GM19351 (cell line): ENCODE results near the gene TESPA1.
A peak's percentile ranks its signal among the peaks of the same experiment; 100 is the strongest.
"Not testable (repeated sequence)": the region's sequence is repeated elsewhere in the genome, so short reads cannot be mapped to it uniquely, and the experiment has no call there.

Source experiments
- ATAC-seq: cut with Tn5 transposase; IDR thresholded peaks from one replicate; pipeline ENCODE4 v1.9.1; 2021; ENCODE audit warnings: mild to moderate bottlenecking, moderate library complexity; ENCODE audit not compliant: unreplicated experiment

TESPA1 gene

DNA sequence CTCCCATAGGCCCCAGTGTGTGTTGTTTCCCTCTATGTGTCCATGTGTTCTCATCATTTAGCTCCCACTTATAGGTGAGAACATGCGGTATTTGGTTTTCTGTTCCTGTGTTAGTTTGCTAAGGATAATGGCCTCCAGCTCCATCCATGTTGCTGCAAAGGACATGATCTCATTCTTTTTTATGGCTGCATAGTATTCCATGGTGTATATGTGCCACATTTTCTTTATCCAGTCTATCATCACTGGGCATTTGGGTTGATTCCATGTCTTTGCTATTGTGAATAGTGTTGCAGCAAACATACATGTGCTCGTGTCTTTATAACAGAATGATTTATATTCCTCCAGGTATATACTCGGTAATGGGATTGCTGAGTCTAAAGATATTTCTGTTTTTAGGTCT is 2.2 kb upstream of the TESPA1 start:
- ATAC-seq = not testable (repeated sequence)

DNA sequence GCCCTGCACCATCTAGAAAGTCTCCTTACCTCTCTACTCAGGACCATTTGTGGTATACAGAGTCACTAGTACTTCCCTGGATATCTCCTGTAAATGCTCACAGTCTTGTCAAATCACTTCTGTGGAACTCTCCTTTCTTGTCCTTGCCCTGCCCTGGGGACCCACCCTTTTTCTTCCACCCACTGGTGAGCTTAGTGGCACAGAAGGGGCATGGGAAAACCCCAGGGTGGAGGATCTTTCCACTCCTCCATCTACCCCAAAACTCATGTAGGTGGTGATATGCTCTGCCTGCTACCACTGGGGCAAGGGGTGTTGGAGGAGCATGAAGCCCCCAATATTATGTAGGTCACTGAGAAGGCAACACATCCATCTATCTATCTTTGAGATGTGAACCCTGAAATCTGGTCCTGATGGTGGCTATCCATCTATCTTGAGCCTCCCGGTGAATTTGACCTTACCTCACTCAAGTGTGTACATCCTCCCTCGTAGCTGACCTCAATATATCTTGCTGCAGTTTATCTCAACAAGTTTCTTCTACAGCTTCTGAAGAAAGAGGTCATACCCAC is 943 bp downstream of the TESPA1 start:
- ATAC-seq = no peak

DNA sequence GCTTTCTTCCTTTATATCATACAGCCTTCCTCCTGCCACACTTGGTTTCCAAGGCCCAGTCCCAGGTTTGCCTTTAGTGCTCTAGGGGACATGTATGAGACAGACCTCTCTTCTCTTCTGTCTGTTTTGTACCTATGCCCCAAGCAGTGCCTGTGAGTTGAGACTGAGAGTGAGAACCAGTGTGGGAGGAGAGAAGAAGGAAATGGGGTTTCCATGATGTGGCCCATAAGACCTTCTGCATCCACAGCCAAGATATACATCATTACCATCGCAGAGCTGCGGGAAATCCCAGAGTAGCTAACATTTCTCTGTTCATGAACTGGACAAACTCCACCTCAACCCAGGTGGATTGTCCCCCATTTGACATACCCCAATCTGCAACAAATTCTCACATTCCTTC is 2.8 kb downstream of the TESPA1 start:
- peak; percentile 22 for ATAC-seq

DNA sequence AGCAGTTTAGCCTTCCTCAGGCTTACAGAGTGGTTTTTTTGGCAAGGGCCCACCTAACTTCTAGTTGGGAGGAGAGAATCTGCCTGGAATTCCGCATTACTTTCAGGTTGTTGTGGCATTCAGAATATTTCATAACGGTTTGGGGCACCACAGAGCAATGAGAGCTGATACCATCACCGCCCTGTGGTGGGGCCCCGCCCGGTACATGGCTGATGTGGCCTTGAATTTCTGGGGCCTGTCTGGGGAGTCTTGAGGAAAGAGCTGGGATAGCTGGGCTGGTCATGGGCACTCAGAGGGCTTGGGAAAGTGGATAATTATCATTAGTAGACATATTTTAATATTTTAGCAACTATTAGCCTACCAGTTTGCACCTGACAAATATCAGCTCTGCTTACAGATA is 4.2 kb downstream of the TESPA1 start:
- ATAC-seq = no peak

- no peak for ATAC-seq
Measured at GRCh38 chr12:54977857-54978256, 6.7 kb downstream of the TESPA1 start.

DNA sequence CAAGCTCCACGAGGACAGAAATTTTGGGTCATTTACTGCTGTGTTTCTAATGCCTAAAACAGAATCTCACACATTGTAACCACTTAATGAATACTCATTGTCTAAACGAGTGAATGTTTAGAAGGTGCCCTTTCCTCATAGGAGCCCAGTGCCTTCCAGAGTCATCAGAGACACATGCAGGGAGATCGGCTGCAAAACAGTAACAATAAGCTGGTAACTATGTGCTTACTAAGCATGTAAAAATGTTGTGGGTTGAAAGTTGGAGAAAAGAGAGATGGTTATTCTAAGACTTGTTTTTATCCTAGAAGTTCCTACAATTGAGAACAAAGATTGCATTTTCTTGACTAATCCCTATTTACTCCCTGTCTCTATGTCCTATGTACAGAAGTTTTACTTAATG is 7.4 kb downstream of the TESPA1 start:
- ATAC-seq = no peak

DNA sequence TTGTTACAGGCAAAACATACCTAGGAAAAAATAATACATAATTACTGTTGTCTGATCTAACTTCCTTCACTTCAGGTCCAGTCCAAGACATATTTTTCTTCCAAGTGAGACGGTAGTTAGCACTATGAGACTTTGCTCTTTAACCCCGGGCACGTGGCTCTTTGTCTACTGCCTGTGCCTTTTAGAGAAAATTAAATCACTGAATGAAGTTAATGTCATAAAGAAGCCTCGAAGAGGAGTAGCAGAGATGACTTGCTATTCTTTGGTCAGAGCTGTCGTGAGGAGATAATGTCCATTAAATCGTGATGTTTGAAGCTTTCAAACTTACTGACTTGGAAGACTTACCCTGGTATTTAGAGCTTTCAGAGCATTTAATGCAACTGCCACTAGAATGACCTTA is 8.7 kb downstream of the TESPA1 start:
- no peak for ATAC-seq

DNA sequence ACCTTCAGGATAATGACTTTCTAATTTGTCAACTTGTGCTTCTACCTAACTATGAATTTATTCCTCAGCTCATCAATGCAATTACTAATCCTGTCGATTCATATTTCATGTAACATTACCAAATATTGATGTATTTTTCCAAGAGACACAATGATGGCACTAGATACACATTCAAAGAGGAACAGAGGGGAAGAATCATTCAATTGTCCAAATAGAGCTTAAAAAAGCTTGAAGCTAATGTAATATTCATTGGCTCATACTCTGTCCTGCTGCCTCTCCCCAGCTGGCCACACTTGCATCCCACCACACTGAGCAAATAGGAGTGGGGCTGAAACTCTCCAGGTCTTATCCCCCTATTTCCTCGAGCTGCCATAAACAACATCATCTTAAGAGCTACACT is 9.3 kb downstream of the TESPA1 start:
- ATAC-seq = no peak

- ATAC-seq = no peak
Measured at GRCh38 chr12:54974279-54974678, 10.3 kb downstream of the TESPA1 start.

DNA sequence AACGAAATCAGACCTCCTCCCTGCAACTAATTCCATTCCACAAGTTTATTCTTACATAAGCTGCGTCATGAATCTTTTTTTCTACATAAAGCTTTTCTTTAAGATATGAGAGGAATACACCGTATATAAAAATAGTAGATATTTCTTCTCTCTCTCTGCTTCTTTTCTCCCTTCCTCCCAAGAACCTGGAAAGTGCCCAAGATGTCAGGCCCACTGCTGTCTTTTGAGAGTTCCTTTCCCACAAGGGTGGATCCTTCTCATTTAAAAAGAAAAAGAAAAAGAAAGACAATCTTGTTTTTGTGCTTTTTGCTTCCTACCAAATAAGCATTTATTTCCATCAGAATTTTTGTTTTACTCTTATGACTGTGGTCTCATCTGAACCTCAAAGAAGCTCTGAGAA is 11.0 kb downstream of the TESPA1 start:
- no peak for ATAC-seq

DNA sequence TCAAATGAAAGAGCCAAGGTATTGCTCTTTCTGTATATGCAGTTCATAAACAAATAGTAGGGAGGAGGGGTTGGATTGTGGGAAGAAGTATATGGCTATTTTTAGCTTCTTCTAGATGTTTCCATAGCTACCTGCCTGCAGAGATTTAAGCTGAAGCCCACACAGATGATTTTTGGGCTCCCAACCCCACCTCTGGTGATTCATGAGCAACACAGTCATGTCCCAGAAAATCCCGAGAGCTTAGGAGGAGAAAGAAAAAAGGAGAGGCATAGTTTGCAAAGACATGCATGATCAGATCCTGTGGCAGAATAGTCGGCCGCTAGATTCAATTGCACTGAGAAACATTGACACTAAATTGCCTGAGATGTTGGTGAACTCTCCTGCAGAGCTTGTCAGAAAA is 13.8 kb downstream of the TESPA1 start:
- ATAC-seq = no peak

GRCh38 chr12:54968181-54968730 is 16.3 kb downstream of the TESPA1 start:
- no peak for ATAC-seq

- no peak for ATAC-seq
Measured at GRCh38 chr12:54967461-54967860, 17.1 kb downstream of the TESPA1 start.

DNA sequence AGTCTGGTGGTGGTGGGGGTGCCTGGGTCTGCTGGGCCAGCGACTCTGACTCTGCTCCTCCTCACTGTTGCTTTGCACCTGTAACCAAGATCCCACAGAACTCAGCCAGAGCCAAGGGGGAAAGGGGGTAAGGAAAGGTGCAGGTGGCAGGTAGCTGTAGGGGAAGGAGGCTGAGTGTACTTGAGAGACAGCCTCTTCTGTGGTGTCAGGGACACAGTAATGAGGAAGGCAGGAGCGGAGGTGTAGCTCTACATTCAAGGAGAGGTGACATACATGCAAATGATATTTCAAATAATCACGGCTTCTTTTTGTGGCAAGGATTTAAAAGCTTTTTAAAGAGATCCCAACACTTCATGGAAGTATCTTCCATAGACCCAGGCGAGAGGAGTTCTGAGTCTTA is 23.4 kb downstream of the TESPA1 start:
- ATAC-seq = no peak

GRCh38 chr12:54959291-54960018 is 25.1 kb downstream of the TESPA1 start:
- ATAC-seq = peak; percentile 91

- ATAC-seq = peak; percentile 38
Measured at GRCh38 chr12:54958048-54958658, 26.4 kb downstream of the TESPA1 start.

- ATAC-seq = no peak
Measured at GRCh38 chr12:54956818-54957641, 27.5 kb downstream of the TESPA1 start.

GRCh38 chr12:54956322-54956721 is 28.2 kb downstream of the TESPA1 start:
- ATAC-seq = no peak

DNA sequence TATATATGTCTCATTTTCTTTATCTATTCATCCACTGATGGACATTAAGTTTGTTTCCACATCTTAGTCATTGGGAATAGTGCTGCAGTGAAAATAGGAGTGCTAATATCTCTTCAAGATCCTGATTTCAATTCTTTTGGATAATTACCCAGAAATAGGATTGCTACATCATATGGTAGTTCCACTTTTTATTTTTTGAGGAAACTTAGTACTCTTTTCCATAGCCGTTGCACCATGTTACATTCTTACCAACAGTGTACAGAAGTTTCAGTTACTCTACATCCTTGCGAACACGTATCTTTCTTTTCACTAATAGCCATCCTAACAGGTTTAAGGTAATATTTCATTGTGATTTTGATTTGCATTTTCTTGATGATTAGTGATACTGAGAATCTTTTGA is 29.8 kb downstream of the TESPA1 start:
- no peak for ATAC-seq

DNA sequence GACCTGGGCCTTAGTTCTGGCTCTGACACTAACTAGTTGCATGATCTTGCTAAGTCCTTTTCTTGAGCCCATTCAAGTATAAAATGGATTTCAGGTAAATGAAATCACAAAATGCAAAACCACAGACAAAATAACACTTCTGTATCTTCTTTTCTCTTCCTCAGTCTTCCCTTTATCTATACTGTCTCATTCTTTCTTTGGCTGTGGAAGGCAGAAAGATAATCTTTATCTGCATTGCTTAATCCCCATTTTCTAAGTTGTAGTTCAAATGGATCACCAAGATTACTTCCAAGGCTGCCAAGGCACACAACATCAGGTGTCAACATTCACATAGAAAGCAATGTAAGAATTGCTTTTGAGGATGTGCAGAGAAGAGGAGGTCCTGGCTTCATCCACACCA is 30.3 kb downstream of the TESPA1 start:
- no peak for ATAC-seq

DNA sequence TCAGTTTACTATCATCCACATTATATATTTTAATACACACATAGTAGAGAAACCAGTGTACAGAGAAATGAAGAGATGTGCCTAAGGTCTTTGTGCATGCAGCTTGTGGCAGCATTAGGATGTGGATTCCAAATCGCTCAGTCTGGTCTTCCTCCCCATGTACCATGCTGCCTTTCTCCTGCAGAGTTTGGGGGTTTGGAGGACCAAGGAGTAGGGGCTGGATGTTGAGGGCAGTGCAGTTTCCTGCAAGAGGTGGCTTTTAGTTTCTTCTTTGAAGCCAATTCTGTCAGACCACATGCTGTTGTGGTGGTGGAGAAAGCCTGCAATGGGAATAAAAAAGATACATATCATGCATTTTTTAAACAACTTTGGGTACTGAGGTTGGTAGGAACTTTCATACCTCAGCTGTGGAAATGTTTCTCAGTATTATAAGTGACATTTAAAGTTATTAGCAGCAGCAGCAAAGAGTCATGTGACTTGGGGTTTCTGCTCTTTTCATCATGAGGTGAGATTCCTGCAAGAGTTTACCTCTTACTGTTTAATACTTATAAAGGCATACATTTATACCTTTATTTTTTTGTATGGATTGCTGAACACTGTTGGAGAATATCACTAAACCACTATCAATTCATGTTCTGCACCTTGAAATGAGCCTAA is 34.4 kb downstream of the TESPA1 start:
- ATAC-seq = no peak
